ENCODE results near the gene PICALM. TPM values are rescaled to one million over a fixed set of nuclear protein-coding genes. Genes with fewer than 3 reads are reported as not detected.

The PICALM gene
- total RNA-seq, 1 donor from 2014 or later, result 125 TPM

DNA sequence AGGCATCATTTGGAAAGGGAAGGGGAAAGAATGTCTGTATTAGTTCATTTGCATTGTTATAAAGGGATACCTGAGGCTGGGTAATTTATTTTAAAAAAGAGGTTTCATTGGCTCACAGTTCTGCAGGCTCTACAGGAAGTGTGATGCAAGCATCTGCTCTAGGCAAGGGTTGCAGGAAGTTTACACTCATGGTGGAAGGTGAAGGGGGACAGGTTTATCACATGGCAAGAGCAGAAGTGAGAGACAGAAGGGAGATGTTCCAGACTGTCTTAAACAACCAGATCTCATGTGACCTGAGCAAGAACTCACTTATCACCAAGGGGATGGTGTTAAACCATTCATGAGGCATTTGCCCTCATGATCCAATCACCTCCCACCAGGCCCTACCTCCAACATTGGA, 123.1 kb downstream of the PICALM start:
- DNase-seq (ENCODE audit: low spot score), result no peak
- H3K27ac Mint-ChIP-seq (ENCODE audit: unreplicated experiment), result no peak overlapping the region
- H3K27me3 Mint-ChIP-seq (ENCODE audit: unreplicated experiment), result peaks cover 5% of the 10 kb centered on the region
- H3K4me3 Mint-ChIP-seq (ENCODE audit: unreplicated experiment), result no peak overlapping the region
- H3K36me3 Mint-ChIP-seq (ENCODE audit: low read depth, unreplicated experiment), result peaks cover 7% of the 10 kb centered on the region
- no peak for TF ChIP-seq CTCF (IDR thresholded peaks at IDR 0.05; ENCODE audit: unreplicated experiment)
- no peaks in the 10 kb centered on the region for H3K9me3 Mint-ChIP-seq (ENCODE audit: unreplicated experiment)
- H3K4me1 Mint-ChIP-seq (ENCODE audit: unreplicated experiment), result peaks cover 5% of the 10 kb centered on the region

GRCh38 chr11:85945296-85945695, 123.6 kb downstream of the PICALM start:
- H3K36me3 Mint-ChIP-seq (ENCODE audit: low read depth, unreplicated experiment), result peaks cover 7% of the 10 kb centered on the region
- no peak overlapping the region for H3K4me3 Mint-ChIP-seq (ENCODE audit: unreplicated experiment)
- H3K27me3 Mint-ChIP-seq (ENCODE audit: unreplicated experiment), result peaks cover 5% of the 10 kb centered on the region
- no peak overlapping the region for H3K27ac Mint-ChIP-seq (ENCODE audit: unreplicated experiment)
- TF ChIP-seq CTCF (IDR thresholded peaks at IDR 0.05; ENCODE audit: unreplicated experiment), result no peak
- DNase-seq (ENCODE audit: low spot score), result no peak
- H3K9me3 Mint-ChIP-seq (ENCODE audit: unreplicated experiment), result no peaks in the 10 kb centered on the region
- H3K4me1 Mint-ChIP-seq (ENCODE audit: unreplicated experiment), result peaks cover 5% of the 10 kb centered on the region

GRCh38 chr11:85941380-85941973, 127.4 kb downstream of the PICALM start:
- TF ChIP-seq CTCF (IDR thresholded peaks at IDR 0.05; ENCODE audit: unreplicated experiment), result peak; percentile 41
- Mint-ChIP-seq H3K4me1 (ENCODE audit: unreplicated experiment) (peaks cover 5% of the 10 kb centered on the region), H3K9me3 (ENCODE audit: unreplicated experiment) (no peaks in the 10 kb centered on the region), H3K27me3 (ENCODE audit: unreplicated experiment) (peaks cover 5% of the 10 kb centered on the region), H3K4me3 (ENCODE audit: unreplicated experiment) (no peak overlapping the region), H3K36me3 (ENCODE audit: low read depth, unreplicated experiment) (peaks cover 13% of the 10 kb centered on the region), H3K27ac (ENCODE audit: unreplicated experiment) (no peak overlapping the region)
- DNase-seq (ENCODE audit: low spot score), result peak; percentile 36

GRCh38 chr11:85939099-85940015, 129.5 kb downstream of the PICALM start:
- Mint-ChIP-seq H3K27ac (ENCODE audit: unreplicated experiment) (no peak overlapping the region), H3K9me3 (ENCODE audit: unreplicated experiment) (no peaks in the 10 kb centered on the region), H3K27me3 (ENCODE audit: unreplicated experiment) (no peaks in the 10 kb centered on the region), H3K36me3 (ENCODE audit: low read depth, unreplicated experiment) (peaks cover 6% of the 10 kb centered on the region), H3K4me1 (ENCODE audit: unreplicated experiment) (no peaks in the 10 kb centered on the region), H3K4me3 (ENCODE audit: unreplicated experiment) (no peak overlapping the region)
- no peak for DNase-seq (ENCODE audit: low spot score)
- no peak for TF ChIP-seq CTCF (IDR thresholded peaks at IDR 0.05; ENCODE audit: unreplicated experiment)

- DNase-seq (ENCODE audit: low spot score), result no peak
- H3K36me3 Mint-ChIP-seq (ENCODE audit: low read depth, unreplicated experiment), result peaks cover 6% of the 10 kb centered on the region
- H3K9me3 Mint-ChIP-seq (ENCODE audit: unreplicated experiment), result no peaks in the 10 kb centered on the region
- H3K4me1 Mint-ChIP-seq (ENCODE audit: unreplicated experiment), result no peaks in the 10 kb centered on the region
- H3K4me3 Mint-ChIP-seq (ENCODE audit: unreplicated experiment), result no peak overlapping the region
- no peaks in the 10 kb centered on the region for H3K27me3 Mint-ChIP-seq (ENCODE audit: unreplicated experiment)
- no peak overlapping the region for H3K27ac Mint-ChIP-seq (ENCODE audit: unreplicated experiment)
- no peak for TF ChIP-seq CTCF (IDR thresholded peaks at IDR 0.05; ENCODE audit: unreplicated experiment)
Observed at GRCh38 chr11:85937835-85938234, 131.0 kb downstream of the PICALM start.
